GM18502 (cell line): ENCODE results near the gene TMEM52.
A peak's percentile ranks its signal among the peaks of the same experiment; 100 is the strongest.

Experiments used
- ATAC-seq: cut with Tn5 transposase; IDR thresholded peaks from one replicate; pipeline ENCODE4 v1.9.1; 2021; ENCODE audit warnings: mild to moderate bottlenecking; ENCODE audit not compliant: unreplicated experiment, poor library complexity

TMEM52 gene

DNA sequence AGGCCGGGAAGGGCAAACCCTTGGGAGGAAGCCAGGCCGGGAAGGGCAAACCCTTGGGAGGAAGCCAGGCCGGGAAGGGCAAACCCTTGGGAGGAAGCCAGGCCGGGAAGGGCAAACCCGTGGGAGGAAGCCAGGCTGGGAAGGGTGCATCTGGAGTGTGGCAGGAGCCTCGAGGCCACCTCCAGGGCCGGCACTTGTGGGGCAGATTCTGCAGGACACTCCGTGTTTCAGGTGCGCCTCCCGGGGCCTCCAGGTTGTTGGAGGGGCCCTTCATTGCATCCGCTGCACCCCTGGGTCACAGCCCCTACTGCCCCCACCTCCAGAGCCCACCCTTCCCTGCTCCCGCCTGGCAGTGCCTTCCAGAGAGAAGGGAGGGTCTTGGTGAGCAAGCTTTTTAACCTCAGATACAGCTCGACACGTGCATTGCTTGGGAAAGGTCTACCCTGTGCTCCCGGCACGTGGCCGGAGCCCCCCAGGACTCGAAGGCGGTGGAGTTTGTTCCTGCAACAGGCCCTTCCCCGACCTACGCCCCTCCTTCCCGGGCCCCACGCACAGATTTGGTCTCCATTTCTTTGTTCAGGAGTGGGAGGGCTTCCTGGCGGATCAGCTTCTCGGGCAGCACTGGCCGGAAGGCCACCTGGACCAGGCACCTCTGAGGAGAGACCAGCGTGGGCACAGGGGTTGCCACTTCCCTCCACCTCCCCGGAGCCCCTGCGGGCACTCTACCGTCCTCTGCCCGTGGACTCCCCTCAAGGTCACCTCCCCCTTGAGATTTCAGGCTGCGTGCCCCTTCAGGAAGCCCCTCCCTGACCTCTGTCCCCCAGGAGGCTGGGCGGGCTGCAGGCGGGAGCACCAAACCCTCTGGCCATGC is 9.4 kb upstream of the TMEM52 start:
- no peak for ATAC-seq

DNA sequence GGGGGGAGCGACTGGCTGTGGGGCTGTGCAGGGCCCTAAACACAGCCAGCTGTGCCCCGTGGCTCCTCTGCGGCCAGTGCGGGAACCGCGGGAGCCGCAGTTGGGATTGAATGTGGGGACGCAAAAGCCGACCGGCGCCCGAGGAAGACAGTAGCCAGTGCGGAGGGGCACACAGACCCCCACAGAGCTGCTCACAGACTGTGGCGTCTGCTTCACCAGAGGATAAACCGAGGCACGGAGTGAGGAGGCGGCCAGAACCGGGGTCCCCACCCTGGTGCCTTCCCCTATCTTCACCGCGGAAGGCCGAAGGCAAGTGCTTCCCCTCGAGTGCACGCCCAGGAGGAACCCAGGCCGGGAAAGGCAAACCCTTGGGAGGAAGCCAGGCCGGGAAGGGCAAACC is 8.7 kb upstream of the TMEM52 start:
- ATAC-seq: no peak

GRCh38 chr1:1926886-1927660 is 8.0 kb upstream of the TMEM52 start:
- no peak for ATAC-seq

DNA sequence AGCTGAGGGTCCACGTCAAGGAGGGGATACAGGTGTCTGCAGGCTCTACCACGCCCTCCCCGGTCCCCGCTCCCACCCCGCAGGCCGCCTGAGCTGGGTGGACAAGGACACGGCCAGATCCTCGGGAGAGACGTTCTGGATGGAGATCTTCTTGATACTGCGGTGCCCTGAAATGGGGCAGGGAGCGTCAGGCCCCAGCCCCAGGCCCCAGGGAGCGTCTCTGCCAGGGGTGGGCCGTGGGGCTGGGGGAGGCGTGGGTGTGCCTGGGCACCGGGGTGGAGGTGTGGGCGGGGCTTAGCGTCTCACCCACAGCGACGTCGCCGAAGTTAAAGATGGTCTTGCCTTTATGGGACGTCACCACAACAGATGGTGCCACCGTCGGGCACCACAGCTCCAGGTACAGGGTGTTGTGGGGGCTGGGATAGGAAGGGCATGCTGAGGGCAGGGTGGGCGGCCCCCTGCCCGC is 7.3 kb upstream of the TMEM52 start:
- ATAC-seq: no peak

GRCh38 chr1:1925437-1926345 is 6.6 kb upstream of the TMEM52 start:
- ATAC-seq: no peak

GRCh38 chr1:1924849-1925248 is 5.8 kb upstream of the TMEM52 start:
- ATAC-seq: no peak

- no peak for ATAC-seq
Measured at GRCh38 chr1:1924386-1924785, 5.3 kb upstream of the TMEM52 start.

DNA sequence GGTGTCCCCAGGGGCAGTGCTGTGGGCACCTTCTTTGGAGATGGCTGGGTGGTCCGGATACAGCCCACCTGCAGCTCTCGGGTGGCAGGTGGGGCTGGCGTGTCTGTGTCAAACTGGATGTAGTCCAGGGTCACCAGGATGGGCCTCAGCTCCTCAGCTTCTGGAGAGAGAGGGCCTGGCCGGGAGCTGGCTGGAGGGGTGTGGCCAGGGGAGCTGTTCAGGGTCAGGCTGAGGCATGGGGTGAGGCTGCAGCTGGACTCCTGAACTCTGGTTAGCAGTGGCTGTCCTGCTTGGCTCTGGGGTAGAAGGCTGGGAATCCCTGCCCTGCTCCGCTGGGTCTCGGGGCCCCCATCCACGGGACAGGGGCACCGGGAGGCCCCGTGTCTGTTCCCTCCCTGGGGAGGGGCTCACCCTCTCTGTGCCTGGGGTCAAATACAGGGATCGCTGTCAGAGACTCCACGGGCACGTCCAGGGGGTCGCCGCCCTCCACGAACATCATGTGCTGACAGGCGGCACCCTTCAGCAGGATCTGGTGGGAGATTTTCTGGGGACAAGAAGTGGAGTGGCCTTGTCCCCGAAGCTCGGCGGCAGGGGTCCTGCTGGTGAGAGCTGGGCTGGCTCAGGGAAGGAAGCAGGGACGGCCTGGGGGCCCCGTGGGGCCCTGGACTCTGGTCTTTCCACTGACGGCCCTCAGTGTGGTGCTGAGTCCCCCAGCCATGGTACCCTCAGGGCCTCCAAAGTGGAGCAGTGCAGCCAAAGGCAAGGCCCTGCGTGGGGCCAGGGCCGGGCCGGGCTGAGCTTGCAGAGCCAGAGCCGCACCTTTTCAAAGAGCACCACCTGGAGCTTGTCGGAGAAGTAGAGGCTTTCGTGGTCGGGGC is 4.1 kb upstream of the TMEM52 start:
- no peak for ATAC-seq

- no peak for ATAC-seq
Measured at GRCh38 chr1:1922702-1922955, 3.5 kb upstream of the TMEM52 start.

DNA sequence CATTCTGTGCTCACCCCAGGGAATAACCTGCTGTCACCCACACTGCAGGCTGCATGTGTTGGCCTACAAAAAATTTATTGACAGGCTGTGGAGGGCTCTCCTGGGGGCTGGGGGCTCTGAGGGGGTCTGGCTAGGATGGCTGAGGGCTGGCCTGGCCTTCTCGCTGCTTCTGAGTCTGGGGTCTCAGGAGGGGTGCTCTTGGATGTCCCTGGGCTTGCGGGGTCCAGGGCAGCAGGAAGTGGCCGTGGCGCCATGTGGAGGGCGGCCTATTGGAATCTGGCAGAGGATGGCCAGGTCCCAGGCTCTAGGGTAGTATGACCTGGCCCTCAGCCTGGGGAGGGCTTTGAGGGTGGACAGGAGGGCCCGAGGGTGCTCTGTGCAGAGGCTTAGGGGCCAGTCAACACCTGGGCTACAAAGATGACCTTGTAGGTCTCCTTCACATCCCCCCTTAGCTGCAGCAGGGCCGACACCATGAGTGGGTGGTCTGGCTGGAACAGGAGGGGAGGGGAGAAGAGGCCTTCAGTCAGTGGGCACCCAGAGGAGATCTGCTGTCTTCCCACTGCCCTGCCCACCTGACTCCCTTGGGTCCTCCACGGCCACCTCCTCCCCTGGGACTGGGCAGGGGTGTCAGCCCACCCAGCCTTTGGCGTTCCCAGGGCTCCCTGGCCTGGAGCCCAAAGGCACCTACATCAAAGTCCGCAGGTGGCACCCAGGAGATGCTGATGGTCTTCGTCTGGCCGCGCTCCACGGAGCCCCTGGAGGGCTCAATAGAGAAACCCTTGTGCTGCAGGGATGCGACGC is 3.0 kb upstream of the TMEM52 start:
- no peak for ATAC-seq

DNA sequence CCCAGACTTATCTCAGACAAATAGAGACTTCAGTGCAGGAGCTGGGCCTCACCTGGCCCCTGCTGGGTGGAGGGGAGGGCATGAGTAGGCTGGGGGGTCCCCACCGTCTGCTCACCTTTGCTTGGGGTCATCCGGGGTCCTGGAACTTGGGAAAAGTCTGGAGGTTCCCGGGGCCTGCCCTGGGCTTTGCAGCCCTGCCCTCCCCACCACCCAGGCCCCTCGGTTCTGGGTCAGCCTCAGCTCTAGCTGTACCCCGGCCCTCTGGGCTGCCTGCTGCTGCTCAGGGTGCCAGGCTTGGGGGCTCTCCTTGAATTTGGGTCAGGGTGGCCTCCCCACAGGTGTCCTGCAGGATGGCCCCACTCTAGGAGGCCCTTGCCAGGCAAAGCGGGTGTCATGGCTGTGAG is 2.4 kb upstream of the TMEM52 start:
- ATAC-seq: no peak

- no peak for ATAC-seq
Measured at GRCh38 chr1:1920608-1921458, 1.8 kb upstream of the TMEM52 start.

DNA sequence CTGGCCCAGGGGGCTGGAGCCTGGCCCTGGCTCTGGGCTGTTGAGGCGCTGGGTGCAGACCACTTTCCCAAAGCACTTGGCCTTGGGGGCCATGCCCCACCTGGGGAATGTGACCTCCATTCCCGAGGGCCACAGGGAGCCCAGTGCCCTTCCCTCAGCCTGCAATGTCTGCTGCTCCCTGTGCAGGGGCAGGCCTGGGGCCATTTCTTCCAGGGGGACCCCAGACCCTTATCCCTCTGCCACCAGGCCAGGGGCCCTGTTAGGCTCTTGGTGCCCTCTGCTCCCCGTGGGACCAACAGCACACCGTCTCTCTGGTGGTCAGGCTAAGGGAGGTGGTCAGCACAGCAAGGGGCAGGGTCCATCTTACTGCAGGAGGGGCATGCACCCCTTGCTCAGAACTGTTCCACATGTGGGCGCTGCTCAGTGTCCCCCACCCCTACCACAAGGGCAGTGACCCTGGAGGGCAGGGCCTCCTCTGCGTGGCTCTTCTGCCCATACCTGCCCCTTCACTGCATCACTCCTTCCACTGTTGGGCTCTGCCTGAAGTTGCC is 1.1 kb upstream of the TMEM52 start:
- no peak for ATAC-seq

DNA sequence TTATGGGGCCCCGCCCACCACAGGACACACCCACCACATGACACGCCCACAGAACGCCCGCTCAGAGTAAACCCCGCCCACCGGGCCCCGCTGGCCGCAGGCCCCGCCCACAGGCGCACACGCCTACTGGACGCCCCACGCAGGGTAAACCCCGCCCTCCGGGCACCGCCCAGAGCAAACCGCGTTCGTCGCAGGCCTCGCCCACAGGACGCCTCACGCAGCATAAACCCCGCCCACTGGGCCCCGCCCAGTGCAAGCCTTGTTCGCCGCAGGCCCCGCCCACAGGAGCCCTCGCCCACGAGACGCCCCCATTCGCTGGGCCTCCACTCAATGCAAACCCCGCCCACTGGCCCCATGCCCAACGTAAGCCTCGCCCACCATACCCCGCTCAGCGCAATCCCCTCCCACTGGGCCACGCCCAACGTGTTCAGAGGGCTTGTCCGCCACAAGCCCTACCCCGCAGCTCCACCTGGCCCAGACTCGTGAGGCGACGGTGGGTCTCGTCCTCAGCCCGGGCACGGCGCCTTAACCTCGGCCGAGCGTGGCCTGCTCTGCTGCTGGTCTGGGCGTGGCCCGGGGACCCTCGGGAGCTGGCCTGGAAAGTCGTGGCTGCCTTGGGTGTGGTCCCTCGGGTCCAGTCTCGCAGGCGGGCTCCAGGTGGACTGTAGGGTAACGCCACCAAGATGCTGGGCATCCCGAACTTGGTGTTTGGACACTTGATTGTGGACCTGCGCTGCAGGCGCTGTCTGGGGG is 401 bp upstream of the TMEM52 start:
- peak; percentile 82 for ATAC-seq

- peak; percentile 0 for ATAC-seq
Measured at GRCh38 chr1:1917995-1918900, 831 bp downstream of the TMEM52 start.

DNA sequence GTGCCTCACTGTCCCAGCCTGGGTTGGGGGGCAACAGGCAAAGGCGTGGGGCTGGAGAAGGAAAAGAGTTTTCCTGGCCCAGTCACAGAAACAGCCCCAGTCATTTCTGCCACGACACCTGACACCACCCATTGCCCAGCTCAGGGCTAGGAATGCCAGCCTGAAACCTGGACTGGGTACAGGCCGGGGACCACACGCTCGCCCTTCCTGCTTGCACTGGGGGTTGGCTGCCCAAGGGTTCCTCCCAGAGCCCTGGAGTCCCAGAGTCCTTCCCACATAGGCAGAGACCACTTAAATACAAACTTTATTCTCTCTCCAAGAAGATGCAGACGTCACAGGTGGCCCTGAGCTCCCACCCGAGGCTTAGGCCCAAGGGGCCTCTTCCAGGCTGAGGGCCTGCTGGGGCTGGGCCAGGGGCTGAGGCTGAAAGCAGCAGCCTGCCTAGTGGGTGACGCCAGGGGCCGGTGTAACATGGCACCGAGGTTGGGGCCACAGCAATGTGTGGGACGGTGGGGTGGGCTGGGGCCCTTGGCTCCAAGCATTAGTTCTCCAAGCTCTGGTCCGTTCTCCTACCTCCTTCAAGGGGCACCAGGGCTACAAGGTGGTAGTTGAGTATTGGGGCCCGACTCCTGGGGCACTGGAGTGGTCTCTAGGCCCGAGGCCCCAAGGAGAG is 1.6 kb downstream of the TMEM52 start:
- no peak for ATAC-seq
